Measurements from ENCODE around the gene SCT.
"Not testable (repeated sequence)": the region's sequence is repeated elsewhere in the genome, so short reads cannot be mapped to it uniquely, and the experiment has no call there.

The SCT gene, protein sequence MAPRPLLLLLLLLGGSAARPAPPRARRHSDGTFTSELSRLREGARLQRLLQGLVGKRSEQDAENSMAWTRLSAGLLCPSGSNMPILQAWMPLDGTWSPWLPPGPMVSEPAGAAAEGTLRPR

DNA sequence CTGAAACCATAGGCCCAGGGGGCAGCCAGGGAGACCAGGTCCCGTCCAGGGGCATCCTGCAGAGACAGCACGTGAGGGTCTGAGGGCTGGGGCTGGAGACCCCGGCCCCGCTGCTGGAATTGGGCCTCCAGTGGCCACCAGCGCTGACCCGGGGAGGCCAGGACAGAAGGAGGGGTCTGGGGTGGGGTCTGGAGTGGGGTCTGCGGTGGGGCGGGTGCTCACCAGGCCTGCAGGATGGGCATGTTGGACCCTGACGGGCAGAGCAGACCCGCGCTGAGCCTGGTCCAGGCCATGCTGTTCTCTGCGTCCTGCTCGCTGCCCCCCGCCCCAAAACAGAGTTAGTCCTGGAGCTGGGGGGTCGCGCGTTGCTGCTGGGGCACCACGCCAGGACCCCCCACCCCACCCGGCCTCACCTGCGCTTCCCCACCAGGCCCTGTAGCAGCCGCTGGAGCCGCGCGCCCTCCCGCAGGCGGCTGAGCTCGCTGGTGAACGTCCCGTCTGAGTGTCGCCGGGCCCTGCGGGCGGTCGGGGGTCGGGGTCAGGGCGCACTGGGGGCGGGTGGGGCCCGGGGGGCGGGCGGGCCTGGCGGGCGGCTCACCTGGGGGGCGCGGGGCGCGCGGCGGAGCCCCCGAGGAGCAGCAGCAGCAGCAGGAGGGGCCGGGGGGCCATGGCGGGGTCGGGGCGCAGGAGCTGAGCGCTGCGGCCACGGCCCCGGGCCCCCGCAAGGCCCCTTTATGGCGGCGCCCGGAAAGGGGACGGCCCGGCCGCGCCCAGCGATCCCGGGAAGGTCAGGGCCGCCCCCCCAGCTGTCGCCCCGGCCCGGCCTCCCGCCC, at the start of gene SCT:
TSS of gene SCT (minus strand) at position 707 of the 833 bp plus-strand sequence. CDS start at position 669, 38 bp downstream.
- no peak for DNase-seq

DNA sequence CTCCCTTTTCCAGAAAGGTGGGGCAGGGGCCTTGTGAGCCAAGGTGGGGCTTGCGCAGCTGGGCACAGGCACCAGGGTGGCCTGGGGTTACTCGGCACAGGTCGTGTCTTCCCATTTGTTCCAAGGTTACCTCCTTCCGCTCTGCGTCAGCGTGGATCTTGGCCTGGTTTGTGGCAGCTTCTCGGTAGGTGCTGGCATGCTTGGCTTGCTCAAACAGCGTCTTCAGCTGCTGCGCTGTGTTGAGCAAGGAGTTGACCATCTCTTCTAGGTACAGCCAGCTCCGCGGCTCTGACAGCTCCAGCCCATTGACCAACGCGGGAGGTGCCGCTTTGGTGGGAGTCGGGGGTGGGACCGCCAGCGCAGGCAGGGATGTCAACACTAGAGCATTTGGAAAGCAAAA, 47.4 kb upstream of the SCT start:
- no peak for DNase-seq

DNA sequence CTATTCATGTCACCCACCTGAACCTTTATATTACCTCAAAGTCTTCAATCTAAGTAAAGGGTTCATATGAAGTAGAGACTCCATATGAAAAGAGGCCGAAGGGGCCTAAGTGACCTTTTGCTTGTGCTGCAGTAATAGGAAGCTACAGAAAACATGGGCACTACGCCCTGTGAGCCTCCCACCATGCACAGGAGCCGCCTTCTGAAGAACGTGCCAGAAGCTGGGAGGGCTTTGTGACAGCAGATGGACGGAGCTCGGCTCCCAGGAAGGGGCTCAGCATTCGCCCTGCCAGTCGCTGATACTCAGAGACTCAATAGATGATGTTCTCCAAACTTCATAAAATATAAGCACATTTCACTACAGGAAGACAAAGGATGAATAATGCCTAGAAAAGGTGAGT, 46.9 kb upstream of the SCT start:
- DNase-seq, result no peak

DNA sequence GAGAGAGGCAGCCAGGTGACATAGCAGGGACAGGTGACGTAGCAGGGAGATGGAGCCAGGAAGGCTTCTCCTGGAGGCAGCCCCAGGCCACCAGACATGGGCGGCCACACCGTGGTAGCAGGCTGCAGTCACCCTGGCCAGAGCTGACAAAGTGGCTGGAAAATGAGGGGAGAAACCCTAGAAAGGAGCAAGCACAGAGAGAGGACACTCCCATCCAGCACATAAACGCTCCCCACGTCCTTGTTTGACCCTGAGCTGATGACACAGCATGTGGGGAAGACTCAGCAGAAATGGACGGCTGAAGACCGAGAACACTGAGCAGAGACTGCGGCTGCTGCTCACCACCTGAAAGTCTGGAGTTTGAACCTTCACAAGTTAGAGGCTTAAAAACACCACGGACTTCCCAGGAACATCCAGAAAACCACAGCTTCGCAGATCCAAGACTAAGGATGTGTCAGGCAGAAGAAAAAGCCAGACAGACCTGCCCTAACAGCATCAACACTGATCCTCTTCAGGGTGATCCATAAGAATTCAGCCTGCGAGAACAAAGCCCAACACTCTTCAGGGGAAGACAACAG, 38.8 kb upstream of the SCT start:
- no peak for DNase-seq

DNA sequence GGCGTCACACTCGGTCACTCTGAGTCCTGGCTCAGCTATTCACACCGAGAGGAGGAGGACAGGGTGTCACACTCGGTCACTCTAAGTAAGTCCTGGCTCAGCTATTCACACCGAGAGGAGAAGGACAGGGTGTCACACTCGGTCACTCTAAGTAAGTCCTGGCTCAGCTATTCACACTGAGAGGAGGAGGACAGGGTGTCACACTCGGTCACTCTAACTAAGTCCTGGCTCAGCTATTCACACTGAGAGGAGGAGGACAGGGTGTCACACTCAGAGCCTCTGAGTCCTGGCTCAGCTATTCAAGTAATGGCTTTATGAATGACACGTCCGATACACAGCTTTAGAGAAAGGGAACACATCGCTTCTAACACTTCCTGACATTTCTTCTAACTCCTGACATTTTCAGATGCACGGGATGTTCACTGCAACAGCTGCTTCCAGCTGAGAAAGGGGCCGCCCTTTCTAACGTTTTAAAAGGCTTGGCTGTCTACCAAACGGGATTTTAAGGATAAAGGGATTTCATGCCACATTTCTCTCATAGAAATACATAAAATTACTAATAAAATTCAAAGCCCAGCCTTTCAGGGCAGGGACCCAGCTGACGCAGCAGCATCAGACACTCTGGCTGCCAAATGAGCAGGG, 38.2 kb upstream of the SCT start:
- no peak for DNase-seq

DNA sequence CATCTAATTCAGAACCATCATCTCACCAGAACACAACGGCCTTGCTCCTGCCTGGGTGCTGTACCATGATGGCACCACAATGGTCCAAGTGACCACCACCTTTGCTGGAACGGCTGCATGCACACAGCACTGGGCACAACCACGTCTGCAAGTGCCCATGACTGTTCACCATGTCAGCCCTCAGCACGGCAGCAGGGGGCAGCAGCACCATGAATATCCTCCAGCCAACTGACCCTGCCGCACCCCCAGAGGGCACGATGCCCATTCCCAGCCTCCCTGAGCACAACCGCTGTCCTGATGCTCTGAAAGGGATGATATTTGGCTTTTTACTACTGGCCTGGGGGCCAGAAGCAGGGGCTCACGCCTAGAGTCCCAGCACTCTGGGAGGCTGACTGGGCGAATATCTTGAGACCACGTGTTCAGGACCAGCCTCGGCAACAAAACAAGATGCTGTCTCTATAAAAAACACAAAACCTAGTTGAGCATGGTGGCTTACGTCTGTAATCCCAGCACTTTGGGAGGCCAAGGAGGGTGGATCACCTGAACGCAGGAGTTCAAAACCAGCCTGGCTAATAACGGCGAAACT, 35.8 kb upstream of the SCT start:
- no peak for DNase-seq

DNA sequence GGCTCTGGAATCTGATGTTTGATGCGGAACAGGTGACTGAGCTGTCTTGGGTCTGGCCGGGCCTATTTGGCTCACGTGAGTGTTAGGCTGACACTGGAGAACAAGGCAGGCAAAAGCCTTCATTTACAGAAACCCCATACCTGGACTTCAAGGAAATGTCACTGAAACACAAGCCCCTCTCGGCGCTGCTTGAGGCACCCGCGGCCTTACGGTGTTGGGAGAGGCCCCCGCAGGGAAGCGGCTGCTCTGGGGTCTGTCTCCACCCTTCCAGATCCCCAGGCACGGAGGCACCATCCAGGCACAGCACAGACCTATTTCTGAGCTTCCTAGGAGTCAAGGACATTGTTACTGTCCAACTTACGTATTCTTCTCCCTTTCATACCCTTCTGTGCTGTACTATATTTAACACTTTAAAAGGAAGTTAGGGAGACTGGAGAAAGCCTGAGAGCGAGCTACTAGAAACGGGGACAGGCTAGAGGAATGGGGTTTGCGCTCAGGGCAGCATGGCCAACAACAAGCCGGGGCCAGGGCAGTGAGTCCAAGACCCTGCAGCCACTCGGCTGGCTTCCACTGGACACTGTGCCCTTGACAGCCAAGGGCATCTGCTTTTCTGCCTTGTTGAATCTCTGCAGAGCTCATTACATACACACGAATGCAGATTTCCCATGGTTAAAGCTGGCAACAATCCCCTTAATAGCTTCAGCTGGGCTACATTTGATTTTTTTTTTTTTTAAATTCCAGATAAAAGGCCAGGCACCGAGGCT, 33.9 kb upstream of the SCT start:
- no peak for DNase-seq

DNA sequence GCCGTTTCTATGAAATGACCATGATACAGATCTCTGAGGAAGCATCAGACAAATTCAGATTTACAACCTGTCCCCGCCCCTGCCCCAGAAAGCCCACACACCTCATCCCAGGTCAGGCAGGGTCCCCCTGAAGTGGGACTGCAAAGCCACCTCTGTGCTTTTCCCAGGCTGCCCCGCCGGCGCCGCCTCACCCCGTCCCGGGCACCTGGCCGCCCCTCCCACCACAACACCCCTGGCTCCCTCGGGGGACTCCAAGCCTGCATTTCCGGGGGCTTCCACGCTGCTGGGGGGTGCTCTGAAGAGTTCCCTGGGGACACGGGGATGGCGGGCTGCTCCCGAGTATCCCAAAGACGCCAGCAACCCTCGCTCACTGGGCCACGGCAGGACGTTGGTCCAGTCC, 33.3 kb upstream of the SCT start:
- DNase-seq, result no peak

DNA sequence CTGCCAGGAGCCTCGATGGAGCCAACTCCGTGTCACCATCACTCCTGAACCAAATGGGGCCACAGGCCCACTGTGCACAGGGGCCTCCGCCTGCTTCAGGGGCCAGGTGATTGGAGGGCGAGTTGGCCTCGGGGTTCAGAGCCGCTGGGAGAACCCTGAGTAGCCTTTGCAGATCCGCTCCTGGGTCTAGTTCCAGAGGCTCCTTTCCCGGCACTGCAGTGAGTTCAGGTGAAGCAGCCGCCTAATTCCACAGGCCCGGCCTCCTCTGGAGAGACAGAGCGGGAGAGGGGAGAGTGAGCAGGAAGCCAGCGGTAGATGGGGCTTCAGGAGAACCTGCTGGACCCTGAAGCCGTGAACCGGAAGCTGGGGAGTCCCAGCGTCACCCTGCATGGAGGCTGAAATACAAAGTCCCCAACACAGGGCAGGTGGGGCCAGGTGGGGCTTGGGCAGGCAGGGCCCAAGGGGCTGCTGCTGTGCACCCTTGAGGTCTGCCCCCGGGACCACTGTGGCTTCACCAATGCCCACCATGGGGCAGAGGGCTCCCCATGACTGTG, 32.6 kb upstream of the SCT start:
- no peak for DNase-seq

DNA sequence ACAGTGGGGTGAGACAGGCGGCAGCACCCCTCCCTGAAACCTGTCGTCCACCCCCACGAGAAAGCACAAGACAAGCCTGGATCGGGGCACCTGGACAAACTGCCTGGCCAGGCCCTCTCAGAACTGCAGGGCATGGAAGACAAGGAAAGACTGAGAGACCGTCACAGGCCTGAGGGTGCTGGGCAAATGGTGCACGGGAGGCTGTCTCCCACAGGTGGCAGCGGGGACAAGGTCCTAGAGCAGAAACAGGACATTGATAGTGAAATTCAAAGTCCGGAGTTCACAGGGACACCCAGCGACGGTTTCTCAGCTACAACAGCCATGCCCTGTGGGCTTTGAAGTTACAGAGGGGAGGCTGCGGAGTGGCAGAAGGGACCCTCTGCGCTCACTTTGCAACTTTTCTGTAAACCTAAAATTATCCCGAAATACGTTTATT, 30.7 kb upstream of the SCT start:
- DNase-seq, result no peak

DNA sequence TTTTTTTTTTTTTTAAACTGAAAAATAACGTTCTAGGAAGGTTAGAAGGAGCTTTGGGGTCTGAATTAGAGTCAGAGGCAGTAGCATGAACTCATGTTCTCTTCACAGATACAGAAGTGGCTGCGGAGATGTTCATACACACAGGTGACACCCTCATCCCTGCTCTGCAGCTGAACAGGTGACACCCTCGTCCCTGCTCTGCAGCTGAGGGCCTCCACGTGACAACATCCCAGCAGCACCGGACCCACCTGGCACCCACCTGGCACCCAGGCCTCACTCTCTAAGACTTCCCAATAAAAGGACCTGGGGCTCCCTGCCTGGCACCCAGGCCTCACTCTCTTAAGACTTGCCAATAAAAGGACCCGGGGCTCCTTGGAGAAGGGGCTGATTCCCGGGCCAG, 29.9 kb upstream of the SCT start:
- DNase-seq, result no peak

DNA sequence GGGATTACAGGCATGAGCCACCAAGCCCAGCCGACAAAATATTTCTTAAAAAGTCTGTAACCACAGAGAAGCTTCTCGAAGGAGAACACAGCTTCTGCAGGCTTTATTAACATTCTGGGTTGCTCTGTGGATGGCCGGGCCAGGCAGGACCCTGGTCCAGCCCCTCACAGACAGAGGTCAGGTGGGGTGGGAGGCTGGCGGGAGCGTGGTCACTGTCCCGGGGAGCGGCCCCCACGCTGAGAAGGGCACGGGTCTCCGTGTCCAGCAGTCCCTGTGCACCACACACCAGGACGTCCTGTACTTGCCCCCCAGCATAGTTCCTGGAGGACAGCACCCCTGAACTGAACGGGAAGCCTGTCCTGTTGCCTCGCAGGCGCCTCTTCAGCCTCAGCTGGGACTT, 29.4 kb upstream of the SCT start:
- DNase-seq, result no peak

DNA sequence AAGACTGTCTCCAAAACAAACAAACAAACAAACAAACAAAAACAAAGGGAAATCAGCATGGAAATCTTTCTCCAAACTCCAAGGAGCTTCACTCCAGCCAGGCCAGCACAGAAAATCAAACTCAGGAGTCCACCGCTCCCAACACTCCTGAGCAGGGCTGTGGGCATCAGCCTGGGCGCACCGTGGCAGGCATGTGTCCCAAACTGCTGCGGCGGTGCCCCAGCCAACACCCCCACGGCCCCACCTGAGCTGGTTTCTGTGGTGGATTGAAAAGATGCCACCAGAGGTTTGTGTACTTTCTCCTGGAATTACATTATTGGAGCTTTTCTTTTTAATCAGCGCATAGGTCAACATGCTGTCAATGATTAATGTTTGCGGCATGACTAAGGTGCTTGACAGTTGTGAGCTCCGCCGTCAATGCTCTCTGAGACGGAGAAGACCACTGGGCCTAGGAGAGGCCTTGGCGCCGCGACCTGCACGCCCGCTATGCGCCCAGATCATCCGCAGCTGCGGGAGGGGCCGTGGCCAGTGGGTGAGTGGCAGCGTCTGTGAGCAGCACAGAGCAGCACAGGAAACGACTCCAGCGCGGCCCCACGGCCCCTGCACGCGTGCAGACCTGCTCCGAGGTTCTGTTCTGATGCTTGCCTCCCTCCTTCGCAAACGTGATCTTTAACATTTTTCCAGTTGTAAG, 28.2 kb upstream of the SCT start:
- DNase-seq, result no peak

DNA sequence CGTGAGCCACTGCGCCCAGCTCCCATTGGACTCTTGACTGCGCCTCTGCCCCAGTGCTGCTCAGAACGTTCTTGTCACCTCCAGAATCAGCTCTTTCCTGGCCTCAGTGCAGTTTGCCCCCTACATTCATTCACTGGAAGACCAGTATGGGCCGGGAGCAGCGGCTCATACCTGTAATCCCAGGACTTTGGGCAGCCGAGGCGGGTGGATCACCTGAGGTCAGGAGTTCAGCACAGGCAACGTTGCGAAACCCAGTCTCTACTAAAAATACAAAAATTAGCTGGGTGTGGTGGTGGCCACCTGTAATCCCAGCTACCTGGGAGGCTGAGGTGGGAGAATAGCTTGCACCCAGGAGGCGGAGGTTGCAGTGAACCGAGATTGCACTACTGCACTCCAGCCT, 27.5 kb upstream of the SCT start:
- not testable (repeated sequence) for DNase-seq

DNA sequence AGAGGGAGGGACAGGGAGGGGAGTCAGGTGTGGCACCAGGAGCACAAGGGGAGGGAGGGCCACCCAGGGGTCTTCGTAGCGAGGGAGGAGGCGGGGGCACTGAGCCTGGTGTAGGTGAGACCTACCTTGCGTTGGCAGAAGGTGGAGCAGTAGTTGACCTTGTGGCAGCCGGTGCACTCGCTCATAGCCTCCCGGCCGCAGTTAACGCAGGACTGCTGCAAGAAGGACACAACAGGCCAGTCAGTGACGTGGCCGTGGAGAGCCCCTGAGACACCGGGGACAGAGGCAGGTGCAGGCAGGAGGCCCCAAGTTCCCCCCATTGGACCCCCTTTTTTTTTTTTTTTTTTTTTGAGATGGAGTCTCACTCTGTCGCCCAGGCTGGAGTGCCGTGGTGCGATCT, 26.9 kb upstream of the SCT start:
- no peak for DNase-seq

DNA sequence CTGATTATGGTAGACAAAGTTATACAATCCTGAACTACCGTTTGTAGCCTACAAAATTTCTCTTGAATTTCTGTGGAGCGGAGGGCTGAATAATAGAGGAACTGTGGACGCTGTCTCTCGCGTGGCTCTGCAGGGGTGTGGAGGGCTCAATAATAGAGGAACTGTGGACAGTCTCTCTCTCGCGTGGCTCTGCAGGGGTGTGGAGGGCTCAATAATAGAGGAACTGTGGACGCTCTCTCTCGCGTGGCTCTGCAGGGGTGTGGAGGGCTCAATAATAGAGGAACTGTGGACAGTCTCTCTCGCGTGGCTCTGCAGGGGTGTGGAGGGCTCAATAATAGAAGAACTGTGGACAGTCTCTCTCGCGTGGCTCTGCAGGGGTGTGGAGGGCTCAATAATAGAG, 26.2 kb upstream of the SCT start:
- DNase-seq, result not testable (repeated sequence)

DNA sequence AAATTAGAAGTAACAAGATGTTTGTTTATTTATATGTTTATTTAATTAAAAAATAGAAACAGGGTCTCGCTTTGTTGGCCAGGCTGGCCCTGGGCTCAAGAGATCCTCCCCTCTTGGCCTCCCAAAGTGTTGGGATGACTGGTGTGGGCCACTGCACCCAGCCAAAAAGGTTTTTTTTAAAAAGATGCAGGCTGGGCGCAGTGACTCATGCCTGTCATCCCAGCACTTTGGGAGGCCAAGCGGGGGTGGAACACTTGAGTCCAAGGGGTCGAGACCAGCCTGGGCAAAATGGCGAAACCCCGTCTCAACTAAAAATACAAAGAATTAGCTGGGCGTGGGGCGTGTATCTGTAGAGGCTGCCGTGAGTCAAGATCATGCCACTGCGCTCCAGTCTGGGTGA, 23.5 kb upstream of the SCT start:
- no peak for DNase-seq

DNA sequence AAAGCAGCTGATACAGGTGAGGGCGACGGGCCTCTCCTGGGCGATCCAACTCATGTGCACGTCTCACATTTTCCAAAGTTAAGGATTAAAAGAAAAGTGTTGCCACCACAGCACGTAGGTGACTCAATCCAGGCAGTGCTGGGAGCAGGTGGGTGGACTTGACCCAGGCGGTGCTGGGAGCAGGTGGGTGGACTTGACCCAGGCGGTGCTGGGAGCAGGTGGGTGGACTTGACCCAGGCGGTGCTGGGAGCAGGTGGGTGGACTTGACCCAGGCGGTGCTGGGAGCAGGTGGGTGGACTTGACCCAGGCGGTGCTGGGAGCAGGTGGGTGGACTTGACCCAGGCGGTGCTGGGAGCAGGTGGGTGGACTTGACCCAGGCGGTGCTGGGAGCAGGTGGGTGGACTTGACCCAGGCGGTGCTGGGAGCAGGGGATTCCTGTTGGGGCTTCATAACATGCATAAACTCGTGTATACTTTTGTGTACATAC, 20.7 kb upstream of the SCT start:
- not testable (repeated sequence) for DNase-seq

DNA sequence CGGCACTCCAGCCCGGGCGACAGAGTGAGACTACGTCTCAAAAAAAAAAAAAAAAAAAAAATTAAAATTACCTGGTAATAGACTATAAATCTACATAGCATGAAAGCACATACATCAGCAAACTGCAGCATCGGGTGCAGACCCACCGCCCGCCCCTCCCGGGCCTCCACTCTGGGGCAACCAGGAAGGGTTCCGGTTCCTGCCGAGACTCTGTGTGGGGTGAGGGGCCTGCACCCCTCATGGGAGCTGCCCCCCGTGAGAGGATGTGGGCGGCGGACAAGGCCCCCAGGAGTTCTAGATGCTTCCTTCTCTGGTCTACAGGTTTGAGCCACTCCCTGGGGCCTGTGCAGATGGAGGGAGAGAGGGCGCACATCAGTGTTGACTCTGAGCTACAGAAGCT, 19.2 kb upstream of the SCT start:
- no peak for DNase-seq

DNA sequence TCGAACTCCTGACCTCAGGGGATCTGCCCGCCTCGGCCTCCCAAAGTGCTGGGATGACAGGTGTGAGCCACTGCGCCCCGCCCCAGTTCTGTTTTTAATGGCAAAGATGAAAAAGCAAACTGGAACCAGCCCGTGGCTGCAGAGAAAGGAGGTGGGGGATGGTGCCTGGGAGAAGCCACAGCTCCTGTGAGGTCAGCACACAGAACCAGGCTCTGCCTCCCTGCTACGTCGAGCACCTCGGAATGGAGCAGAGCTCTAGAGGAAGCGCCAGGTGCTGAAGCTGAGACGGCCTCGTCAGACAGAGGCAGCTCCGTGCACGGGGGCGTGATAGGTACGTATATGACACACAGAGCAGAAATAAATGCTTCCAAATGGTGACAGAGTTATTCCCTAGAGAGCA, 18.6 kb upstream of the SCT start:
- no peak for DNase-seq

DNA sequence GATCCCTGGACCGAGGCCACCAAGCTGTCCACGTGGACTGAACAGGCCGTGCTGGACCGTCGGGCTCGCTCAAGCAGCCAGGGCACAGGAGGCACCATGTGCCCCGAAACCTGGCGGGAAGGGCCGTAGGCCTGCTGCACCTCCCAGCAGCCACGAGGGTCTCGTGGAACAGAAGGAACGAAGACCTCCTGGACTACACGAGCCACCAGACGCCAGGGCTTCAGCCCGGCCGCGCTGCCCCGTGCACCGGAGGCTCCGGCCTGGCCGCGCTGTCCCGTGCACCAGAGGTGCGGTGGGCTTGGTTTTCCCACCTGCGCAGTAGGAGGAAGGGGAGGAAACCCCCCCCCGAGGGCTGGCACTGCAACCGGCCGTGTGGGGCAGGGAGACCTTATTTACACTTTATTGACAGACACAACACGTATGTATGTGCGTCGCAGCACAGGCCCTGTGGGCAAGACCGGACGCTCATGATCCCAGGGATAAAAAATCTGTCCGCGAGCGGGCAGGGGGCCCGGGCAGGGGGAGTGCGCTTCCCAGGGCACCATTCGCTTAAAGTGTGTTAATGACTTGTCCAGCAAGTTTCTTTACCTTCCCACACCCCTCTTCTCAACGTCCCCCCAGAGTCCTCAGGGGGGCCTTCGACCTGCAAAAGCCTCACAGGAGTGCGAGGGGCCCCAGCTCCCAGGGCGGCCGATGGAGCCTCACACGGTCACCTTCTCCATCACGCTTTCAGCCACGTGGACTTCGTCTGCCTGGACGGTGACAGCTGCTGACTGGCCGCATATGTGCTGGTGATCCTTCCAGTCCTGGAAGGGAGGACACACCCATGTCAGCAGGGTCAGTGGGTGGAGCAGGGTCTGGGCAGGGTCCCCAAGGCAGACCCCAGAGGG, 17.1 kb upstream of the SCT start:
- no peak for DNase-seq

Measured in NCI-H1436 treated with DMSO at 0.1 percent for 48 hours (cell line).